HUDEP-2 (cell line): Measurements from ENCODE around the gene EBF4.
"Not testable (repeated sequence)": the region's sequence is repeated elsewhere in the genome, so short reads cannot be mapped to it uniquely, and the experiment has no call there.

ENCODE experiments used
- DNase-seq, 76 experiments: peaks; one replicate each; lab custom pipeline; 2025; ENCODE audit not compliant: unreplicated experiment in 76 of 76; lab: John Stamatoyannopoulos, UW

EBF4 gene

GRCh38 chr20:2806351-2806701, 113.7 kb downstream of the EBF4 start:
- DNase-seq = no peak

- DNase-seq = peak in 5 of 76 experiments; percentile 9 to 43 (median 25)
Observed at GRCh38 chr20:2807019-2807418, 114.4 kb downstream of the EBF4 start.

- not testable (repeated sequence) for DNase-seq
Observed at GRCh38 chr20:2807929-2808328, 115.3 kb downstream of the EBF4 start.

- no peak for DNase-seq
Observed at GRCh38 chr20:2809690-2810089, 117.1 kb downstream of the EBF4 start.
